GM21737 (cell line): Measurements from ENCODE around the gene PLD1.
"Not testable (repeated sequence)": the region's sequence is repeated elsewhere in the genome, so short reads cannot be mapped to it uniquely, and the experiment has no call there.

Experiments used
- ATAC-seq: cut with Tn5 transposase; IDR thresholded peaks from one replicate; pipeline ENCODE4 v1.9.1; 2021; ENCODE audit warnings: mild to moderate bottlenecking, moderate library complexity; ENCODE audit not compliant: unreplicated experiment

Gene PLD1, protein sequence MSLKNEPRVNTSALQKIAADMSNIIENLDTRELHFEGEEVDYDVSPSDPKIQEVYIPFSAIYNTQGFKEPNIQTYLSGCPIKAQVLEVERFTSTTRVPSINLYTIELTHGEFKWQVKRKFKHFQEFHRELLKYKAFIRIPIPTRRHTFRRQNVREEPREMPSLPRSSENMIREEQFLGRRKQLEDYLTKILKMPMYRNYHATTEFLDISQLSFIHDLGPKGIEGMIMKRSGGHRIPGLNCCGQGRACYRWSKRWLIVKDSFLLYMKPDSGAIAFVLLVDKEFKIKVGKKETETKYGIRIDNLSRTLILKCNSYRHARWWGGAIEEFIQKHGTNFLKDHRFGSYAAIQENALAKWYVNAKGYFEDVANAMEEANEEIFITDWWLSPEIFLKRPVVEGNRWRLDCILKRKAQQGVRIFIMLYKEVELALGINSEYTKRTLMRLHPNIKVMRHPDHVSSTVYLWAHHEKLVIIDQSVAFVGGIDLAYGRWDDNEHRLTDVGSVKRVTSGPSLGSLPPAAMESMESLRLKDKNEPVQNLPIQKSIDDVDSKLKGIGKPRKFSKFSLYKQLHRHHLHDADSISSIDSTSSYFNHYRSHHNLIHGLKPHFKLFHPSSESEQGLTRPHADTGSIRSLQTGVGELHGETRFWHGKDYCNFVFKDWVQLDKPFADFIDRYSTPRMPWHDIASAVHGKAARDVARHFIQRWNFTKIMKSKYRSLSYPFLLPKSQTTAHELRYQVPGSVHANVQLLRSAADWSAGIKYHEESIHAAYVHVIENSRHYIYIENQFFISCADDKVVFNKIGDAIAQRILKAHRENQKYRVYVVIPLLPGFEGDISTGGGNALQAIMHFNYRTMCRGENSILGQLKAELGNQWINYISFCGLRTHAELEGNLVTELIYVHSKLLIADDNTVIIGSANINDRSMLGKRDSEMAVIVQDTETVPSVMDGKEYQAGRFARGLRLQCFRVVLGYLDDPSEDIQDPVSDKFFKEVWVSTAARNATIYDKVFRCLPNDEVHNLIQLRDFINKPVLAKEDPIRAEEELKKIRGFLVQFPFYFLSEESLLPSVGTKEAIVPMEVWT

DNA sequence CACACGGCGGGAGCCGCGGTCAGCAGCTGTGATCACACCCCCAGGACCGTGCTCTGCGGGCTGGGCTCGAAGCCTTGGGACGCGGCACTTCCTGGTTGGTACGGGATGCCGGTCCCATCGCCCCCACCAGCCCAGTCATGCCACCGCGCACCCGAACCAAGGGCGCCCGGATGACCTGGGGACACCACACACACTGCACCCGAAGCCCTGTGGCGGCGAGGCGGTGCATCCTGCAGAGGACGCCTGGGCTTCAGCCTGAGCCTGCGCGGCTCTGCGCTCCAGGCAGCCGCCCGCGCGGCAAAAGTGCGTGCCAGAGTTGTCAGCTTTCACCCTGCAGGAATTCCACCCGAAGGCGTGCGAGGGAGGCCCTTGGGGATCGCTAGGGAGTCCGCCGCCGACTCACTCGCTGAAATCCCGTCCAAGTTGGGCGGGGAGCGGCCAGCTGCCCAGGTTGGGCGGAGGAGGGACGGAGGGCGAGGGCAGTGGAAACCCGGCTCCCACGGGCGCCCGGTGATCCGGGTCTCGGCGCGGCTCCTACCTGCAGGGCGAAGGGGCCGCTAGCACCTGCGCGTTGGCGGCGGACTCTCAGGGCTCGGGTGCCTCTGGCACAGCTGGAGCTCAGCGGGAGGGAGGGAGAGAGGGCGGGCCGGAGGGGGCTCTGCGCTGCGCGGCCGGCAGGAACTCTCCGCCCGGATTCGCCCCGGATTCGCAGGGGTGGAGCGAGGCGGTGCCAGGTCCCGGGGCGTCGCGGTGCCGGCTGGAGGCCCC is at the start of gene PLD1:
Gene PLD1, minus strand, starts transcription at position 623 of the 768 bp plus-strand sequence. CDS start 72,432 bp downstream, outside the sequence.
- peak; percentile 57 for ATAC-seq

DNA sequence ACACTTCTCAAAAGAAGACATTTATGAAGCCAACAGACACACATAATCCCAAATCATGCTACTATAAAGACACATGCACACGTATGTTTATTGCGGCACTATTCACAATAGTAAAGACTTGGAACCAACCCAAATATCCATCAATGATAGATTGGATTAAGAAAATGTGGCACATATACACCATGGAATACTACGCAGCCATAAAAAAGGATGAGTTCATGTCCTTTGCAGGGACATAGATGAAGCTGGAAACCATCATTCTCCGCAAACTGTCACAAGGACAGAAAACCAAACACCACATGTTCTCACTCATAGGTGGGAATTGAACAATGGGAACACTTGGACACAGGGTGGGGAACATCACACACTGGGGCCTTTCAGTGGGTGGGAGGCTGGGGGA is 48.5 kb upstream of the PLD1 start:
- ATAC-seq: not testable (repeated sequence)

DNA sequence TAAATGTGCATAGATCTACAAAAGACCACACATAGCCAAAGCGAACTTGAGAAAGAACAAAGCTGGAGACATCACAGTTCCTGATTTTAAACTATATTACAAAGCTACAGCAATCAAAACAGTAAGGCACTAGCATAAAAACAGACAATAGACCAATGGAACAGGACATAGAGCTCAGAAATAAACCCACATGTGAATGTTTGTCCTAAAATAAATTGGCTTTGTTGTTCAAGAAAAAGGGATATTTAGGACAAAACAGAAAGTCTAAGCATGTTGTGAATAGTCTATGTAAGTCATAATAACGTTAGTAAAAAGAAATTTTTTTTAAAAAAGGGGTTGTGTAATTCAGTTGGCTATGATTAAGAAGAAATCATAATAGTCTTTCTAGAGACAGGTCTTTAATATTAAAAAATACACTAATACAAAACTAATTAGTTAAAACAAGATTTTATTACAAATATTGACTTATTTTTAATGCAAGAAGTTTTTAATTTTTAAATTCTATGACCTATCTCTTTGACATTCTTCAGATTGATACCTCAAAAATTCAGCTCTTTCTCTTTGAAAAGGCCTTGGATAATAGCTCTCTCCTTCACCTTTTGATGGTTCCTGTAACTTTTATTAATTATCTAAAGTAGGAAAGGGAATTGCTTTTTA is 44.5 kb upstream of the PLD1 start:
- no peak for ATAC-seq

DNA sequence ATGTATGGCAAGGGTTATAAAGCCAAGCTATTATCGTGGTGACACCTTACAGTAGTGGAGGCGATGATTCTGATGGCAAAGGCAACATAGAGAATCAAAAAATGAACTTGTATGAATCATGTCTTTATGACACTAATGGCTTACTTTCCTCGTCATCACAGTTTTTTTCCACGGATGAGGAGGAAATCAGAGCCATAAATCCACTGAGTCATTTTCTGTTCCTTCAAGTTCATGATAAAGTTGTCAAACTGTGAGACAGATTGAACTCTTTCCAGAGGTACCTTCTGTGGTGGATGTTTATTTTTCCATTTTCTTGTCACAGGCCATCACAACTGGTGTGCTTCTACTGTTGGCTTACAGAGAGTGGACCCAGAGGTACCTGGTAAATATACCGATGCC is 41.4 kb upstream of the PLD1 start:
- no peak for ATAC-seq

DNA sequence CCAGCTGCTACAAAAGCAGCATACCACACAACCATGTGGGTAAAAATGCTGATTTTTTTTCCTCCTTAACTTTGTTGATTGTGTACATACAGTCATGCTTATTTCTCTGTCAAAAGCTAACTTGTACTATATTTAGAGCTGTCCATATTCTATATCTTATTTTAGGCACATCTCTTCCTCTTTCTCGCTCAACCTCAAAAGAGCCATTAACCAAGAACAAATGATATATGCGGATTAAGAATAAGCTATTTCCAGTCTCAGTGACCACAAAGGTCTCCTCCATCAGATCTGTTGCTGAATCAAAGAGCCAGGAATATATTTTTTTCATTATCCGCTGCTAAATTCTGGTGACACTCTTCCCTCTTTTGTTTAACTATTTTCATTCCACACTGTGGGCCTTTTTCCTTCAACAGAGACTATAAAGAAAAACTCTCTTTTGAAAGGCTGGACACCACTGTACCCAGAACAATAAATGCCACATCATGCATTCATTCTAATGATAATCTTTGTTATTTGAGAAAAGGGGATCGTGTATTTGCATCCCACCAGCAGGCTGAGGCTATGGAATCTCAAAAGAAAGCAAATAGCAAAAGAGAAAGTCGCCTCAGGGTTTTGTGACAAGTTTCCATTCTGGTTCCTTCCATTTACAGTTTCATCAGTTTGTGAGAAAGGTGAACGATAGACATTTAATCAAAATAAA is 40.8 kb upstream of the PLD1 start:
- no peak for ATAC-seq

DNA sequence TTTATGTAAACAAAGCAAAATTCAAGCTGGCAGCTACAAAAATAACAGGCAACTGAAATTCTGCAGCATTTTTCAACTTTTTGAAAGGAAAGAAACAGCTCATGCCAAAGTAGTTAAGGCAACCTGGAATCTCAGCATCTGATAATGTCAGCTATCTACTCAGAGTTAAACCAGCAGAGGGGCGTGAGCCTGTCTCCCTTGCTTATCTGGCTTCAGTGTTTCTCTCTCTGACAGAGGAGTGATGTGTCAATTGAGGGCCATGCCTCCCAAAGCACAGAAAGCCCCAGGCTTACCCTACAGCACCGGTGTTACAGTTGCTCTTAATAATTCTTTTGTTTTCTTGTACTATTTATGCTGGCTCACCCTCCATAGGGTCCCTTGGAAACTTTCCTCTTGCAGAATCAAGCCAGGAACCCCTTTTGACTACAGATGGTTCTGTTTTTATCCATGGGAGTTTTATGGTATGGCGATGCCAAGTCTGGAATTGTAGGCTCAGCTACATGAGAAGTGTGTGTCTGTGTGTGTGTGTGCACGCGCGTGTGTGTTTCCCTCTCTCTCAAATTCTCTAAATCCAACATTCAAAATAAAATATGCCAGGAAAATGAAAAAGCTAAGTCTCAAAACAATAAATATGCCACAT is 40.2 kb upstream of the PLD1 start:
- no peak for ATAC-seq

DNA sequence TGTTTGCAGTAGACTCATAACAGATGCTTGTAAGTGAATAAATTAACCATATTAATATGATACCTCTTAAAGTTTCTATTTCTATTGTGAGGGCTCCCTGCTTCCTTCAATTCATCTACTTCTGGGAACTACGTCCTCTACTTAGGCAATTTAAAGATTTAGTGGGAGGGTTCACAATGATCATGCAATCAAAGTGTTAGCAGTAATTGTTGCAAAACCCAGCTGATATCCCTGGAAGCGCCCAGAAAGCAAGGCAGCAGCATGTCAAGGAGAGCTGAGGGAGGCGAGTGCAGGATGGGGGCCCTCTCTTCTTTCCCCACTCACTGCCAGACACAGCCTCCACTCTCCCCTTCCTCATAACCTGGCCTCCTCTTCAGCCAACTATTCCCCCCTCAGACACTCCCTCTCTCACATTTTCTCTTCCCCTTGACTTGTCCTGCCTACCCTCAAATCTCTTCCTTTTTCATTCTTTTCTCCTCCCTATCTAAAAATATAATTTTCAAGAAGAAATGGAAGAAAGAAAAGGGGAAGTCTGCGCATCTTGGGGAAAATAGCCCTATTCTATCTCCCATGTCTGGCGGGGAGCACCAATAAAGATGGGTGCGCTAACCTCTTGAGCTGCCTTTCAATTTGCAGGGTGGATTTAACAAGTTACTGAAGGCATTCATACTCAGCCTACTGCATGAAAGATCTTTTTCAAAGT is 39.5 kb upstream of the PLD1 start:
- ATAC-seq: no peak

DNA sequence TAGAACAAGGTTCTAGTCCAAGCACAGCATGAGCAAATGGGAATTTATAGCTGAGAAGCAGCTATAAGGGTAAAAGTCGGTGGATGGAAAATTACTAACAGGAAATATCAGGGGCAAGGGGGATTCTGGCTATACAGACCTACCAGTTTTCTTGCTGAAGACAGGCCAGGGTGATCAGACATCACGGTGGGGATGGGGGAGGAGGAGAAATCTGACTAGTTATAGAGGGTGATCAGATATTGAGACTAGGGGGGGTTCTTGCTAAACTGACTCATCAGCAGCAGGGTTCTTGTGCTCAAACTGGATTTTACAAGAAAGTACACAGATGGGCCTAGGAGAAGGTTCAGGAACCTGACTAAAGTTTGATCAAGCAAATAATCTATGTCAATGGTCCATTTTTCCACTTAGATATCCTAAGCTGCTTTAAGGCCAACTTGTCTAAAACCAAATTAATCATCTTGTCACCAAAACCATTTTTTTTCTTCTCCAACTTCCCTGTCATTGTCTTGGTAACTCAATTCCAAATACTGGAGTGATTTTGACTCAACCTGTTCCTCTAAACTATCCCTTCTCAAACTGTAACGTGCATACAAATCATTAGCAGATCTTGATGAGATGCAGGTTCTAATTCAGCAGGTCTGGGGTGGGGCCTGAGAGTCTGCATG is 37.4 kb upstream of the PLD1 start:
- ATAC-seq: no peak

DNA sequence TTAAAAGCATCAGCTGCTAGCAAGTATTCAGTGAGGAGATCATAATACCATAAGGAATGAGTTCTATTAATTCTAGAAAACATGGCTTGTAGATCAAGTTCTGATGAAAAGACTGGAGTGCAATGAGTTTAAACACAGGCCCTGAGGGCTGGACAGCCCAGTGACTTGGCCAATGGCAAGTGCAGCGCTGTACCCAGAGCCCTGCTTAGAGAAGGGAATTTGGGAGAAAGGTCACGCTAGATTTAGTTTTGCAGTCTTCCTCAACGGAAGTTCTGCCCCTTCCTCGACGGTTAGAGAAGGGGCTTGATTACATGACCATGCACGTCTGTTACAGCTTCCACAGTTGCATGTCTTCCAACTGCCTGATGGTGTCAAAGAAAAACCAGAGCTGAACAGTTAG is 36.9 kb upstream of the PLD1 start:
- ATAC-seq: no peak

DNA sequence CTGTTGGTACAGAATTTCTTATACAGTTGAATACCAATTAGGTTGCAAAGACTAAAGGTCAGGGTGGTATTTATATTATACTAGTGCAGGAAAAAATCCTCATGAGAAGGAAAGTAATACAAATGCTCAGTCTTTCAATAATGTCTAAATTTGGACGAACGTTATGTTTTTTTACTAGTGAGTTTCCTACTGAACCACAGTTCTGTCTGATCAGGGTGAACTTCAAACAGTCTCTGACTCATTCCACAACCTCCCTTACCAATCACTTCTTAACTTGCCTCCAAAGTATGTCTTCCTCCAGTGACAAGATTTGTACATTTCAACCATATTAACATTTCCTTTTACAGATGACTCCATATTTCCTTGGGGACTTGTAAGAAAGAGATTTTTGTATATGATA is 36.3 kb upstream of the PLD1 start:
- peak; percentile 94 for ATAC-seq

DNA sequence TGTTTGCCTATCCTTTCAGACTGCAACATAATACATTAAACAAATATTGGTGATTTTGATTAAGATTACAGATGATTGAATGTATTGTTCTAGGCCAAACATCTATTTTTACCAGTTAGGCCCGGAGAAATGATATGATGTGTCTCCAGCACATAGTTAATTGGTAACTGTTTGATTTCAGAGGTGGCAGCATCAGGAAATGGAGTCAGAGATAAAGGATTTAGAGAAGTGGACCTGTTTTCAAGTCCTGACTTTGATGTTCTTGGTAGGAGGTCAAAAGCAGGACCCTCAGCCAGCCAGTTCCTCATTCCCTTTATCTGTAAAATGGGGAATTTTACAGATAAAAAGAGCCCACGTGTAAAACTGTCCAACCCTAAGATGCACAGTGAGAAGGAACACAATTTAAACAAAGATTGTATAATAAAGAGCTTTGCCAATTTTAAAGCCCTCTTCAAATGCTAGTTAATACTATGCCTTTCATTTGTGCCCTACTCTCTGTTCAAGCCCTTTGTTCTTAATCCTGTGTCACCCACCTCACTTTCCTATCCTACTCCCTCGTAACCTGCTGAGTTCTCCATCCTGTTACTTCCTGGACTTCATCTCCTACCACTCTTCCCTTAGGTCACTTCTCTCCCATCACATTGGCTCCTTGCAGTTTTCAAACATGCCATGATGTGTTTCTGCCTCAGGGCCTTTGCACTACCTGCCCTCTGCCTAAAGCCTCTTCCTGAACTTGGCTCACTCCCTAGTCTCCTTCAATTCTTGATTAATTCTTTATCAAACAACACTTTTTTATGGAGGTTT is 35.4 kb upstream of the PLD1 start:
- no peak for ATAC-seq

DNA sequence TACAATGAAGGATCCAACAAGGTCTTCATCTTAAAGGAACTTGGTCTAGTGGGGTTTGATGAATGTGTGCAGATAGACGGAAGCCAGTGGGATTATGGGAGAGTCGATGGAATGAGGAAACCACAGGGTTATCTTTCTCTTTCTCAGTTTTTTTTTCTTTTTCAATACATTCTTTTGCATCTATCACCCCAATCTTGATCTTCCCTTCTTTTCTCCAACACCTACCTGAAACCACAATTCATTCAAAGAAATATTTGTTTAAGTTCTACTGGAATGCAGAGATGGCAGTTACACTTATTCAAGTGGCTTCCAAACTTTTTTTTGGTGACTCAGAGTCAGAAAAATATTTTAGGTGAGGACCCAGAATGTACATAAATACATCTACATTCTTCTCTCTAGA is 34.6 kb upstream of the PLD1 start:
- no peak for ATAC-seq

DNA sequence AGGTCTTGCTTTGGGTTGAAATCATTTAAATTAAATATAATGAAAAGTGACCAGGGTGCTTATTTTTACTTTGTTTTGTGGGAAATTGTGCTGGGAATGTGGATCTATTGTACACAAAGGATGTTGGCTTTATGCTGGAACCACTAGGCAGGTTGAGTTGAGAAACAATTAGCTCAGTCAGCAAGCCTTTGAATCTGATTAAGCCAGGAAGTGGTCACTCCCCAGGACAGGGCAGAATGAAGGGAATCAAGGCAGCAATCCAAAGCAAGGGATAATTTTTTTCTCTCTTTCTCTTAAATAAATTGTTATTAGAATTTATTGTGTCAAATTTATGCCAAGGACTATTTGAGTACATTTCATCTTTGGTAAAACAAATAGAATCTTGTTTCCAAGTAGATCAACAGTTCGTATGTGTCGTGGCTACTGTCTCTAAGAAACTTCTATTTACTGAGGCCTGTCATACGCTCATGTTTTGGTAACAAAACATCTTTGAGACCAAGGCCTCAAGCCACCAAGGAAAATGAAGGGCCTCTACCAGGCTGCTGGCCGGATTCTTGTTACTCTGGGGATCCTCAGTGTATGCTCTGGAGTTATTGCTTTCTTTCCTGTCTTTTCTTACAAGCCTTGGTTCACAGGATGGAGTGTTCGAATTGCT is 32.7 kb upstream of the PLD1 start, which contains the start of gene TMEM212:
Gene TMEM212, plus strand, starts transcription at position 486 of the 655 bp plus-strand sequence. Its CDS starts 35 bp downstream, at position 521.
- no peak for ATAC-seq

DNA sequence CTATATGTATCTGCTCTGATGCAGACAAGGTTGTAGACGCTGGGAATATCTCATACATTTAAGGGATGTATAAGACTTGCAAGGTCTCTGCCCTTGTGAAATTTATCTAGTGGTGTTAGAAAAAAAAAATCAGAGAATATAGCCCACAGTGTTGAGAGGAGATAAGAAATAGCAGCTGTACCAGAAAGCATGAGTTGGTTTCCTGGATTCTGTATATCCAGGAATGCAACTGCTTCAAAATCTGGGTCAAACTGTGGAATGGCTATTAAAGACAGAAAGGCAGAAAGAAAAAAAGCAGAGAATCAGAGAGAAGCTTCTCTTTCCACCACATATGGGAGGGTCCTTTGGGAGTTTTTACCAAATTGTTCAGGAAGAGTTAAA is 31.3 kb upstream of the PLD1 start:
- ATAC-seq: no peak

DNA sequence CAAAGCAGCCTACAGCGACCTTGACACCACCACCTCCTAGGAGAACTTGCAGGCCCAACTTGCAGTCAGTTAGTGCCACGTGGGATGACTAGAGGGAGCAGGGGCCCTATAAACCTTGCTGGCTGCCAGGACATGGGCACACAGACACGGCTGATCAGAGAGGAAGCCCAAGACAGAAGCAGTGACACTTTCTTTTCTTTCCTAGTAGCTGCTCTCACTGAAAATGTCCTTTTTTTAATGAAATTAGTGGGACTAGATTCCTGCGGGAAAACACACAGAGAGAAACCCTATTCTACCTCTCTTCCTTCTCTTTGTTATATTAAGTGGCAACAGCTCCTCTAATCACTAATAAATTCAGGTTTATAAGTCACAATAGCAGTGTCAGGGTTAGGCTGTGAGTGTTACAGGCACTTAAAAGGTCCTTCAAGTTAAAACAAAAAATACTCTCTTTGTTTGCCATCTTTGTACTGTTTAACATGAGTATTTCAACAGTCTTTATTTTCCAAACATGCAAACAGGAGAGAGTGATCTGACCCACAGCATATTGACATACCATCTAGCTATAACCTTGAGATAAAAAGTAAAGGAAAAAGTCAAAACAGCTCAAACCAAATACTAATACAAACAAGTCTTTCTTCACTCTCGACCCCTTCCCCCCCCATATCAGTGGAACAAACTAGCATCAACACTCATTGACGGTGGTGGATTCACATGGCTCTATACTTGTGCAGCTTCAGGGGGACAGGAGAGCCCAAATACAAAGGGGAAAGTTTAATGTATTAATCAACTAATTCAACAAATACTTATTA is 30.7 kb upstream of the PLD1 start:
- ATAC-seq: no peak

DNA sequence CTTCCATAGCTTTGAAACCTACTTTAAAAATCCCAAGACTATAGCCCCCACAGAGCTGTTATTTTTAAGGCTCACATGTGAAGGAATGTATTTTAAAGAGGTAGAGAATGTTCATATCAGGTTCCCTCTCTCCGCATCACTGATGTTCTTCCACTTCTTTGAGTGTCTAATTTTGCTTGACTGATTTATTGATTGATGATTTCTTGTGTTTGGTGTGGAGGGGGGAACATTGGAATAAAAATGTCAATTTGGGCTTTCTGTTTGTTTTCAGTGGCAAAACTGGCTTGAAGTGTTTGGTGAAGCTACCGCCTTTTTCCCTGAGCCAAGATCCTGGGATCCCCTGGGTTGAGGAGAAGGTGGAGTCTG is 30.1 kb upstream of the PLD1 start:
- ATAC-seq: no peak
